DND-41 (cell line): ENCODE data around the gene CPNE1.

ENCODE experiments used
- ATAC-seq: fragments of 200-7000 bp; cut with Tn5 transposase; 3 replicates; pipeline ENCODE4 v1.9.1; 2021; ENCODE audit warnings: low read depth; ENCODE audit not compliant: insufficient read depth
- DNase-seq: peaks from one replicate; pipeline ENCODE4 v3.0.0-alpha.2; 2020
- H2AFZ ChIP-seq: 2 replicates; pipeline ENCODE4 v1.6.0; 2012; ENCODE audit warnings: low read depth, low read length
- H3K27ac ChIP-seq: 2 replicates; pipeline ENCODE4 v1.5.1; 2012; ENCODE audit warnings: low read length, inconsistent platforms
- H3K27me3 ChIP-seq: fragments of 200-600 bp; sonication (generic); 2 replicates; pipeline ENCODE4 v1.6.0; 2012; ENCODE audit warnings: low read length, mild to moderate bottlenecking, inconsistent platforms; ENCODE audit not compliant: insufficient read depth, poor library complexity
- H3K36me3 ChIP-seq: 2 replicates; pipeline ENCODE4 v1.5.1; 2012; ENCODE audit warnings: low read length, inconsistent platforms; ENCODE audit not compliant: insufficient read depth
- H3K4me1 ChIP-seq: 2 replicates; pipeline ENCODE4 v1.5.1; 2012; ENCODE audit warnings: mild to moderate bottlenecking, low read length; ENCODE audit not compliant: insufficient read depth
- H3K4me2 ChIP-seq: 2 replicates; pipeline ENCODE4 v1.6.0; 2012; ENCODE audit warnings: mild to moderate bottlenecking, moderate library complexity, low read length, inconsistent platforms; ENCODE audit not compliant: insufficient read depth
- H3K4me3 ChIP-seq, 2 experiments: fragments of 200-600 bp in 1 of 2; shearing (Covaris generic) in 1 of 2; 2 replicates each; pipeline ENCODE4 v1.5.1; 2012 to 2016; ENCODE audit warnings: inconsistent platforms in 2 of 2, low read length in 2 of 2, mild to moderate bottlenecking in 2 of 2, low read depth in 1 of 2, moderate library complexity in 1 of 2
- H3K79me2 ChIP-seq: 2 replicates; pipeline ENCODE4 v1.6.0; 2012; ENCODE audit warnings: low read length, inconsistent platforms; ENCODE audit not compliant: insufficient read depth
- H3K9ac ChIP-seq: 2 replicates; pipeline ENCODE4 v1.6.0; 2012; ENCODE audit warnings: low read depth, mild to moderate bottlenecking, inconsistent platforms, low read length, moderate library complexity
- H3K9me3 ChIP-seq: 2 replicates; pipeline ENCODE4 v1.5.1; 2012; ENCODE audit warnings: low read length, moderate library complexity, mild to moderate bottlenecking, inconsistent platforms; ENCODE audit not compliant: insufficient read depth, severe bottlenecking
- H4K20me1 ChIP-seq: 2 replicates; pipeline ENCODE4 v1.6.0; 2012; ENCODE audit warnings: low read length; ENCODE audit not compliant: insufficient read depth
- CTCF ChIP-seq: IDR thresholded peaks from 2 replicates; pipeline ENCODE4 v1.5.1; 2012; ENCODE audit warnings: borderline replicate concordance, low read length, moderate library complexity, mild to moderate bottlenecking; ENCODE audit not compliant: poor library complexity, severe bottlenecking; ENCODE audit errors: extremely low read depth
- EZH2 ChIP-seq: IDR thresholded peaks from 3 replicates; pipeline ENCODE4 v1.6.1; 2012; ENCODE audit warnings: borderline replicate concordance, low read depth, mild to moderate bottlenecking, moderate library complexity, low read length, inconsistent platforms; ENCODE audit not compliant: severe bottlenecking

Gene CPNE1

DNA sequence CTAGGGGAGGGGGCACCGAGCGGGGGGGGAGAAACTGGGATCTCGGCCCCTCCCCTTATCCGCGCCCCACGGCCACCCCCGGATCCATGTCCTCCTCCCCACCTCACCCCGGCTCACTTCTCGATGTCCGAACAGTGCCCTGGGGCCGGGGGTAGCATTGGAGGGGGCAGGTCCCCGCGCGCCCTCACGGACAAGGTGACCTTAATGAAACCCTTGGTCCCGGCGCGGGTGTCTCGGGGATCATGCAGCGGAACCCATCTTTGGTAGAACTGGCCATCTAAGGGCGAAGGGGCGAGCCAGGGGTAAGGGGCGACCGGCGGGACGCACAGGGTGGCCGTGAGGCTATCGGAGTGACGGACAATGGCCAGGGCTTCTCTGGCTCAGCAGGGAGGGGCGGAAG is 62.7 kb downstream of the CPNE1 start:
- TF ChIP-seq EZH2: no peak
- TF ChIP-seq CTCF: no peak
- Histone ChIP-seq H3K9ac (no peak overlapping the region), H3K4me3 (no peak overlapping the region), H3K4me1 (no peaks in the 10 kb centered on the region), H3K27me3 (no peaks in the 10 kb centered on the region), H3K4me2 (no peak overlapping the region), H3K79me2 (no peaks in the 10 kb centered on the region), H3K9me3 (no peaks in the 10 kb centered on the region), H4K20me1 (no peaks in the 10 kb centered on the region; the same call in 1 of the 2 replicates), H3K36me3 (no peaks in the 10 kb centered on the region), H3K27ac (no peak overlapping the region), H2AFZ (no peak overlapping the region)
- no peak for DNase-seq
- ATAC-seq: no peak

DNA sequence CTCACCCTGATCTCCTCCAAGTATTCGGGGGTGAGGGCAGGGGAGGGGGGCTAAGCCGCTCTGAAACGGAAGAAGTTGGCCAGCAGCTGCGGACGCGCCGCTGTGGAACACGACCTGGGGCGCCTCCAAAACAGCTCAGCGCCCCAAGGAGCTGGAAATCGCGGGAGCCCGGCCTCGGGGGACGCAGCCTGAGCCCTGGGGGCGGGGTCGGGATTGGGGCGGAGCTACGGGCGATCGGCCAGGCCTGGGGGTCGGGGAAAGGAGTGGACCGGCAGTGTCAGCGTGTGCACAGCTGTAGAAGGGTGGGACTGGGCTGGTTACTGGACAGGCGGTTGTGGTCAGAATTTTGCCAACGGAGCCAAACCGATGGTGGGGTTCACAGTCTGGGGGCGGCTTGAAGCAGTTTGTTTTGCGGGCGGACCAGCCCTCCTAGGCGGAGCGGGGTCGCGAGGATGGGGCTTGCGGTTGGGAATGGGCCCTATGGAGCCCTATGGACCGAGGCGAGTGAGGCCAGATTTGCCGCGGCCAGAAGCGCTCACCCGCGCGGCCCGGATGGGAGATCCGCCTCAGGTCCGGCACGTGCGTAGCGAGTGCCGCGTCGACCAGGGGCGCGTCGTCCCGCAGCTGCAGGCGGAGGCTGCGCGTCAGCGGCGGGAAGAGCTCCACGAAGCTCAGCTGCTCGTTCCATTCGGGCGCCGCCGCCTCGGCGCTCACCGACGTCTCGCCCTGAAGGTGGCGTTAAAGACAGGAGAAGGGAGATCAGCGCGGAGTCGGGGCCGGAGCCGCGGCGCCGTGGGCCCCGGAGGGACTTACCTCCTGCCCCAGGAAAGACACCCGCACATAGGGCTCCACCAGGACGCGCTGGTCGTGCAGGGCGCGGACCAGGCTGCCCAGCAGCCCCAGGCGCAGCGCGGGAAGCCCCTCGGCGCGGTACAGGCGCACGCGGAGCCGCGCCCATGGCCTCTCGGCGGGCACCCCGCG is 63.4 kb downstream of the CPNE1 start:
- H3K27ac ChIP-seq: no peak overlapping the region
- H3K9me3 ChIP-seq: no peaks in the 10 kb centered on the region
- TF ChIP-seq EZH2 (no peak), CTCF (no peak)
- H2AFZ ChIP-seq: no peak overlapping the region
- no peak overlapping the region for H3K9ac ChIP-seq
- H4K20me1 ChIP-seq: no peaks in the 10 kb centered on the region; the same call in 1 of the 2 replicates
- H3K4me2 ChIP-seq: no peak overlapping the region
- DNase-seq: no peak
- H3K79me2 ChIP-seq: no peaks in the 10 kb centered on the region
- H3K36me3 ChIP-seq: no peaks in the 10 kb centered on the region
- H3K4me1 ChIP-seq: no peaks in the 10 kb centered on the region
- no peaks in the 10 kb centered on the region for H3K27me3 ChIP-seq
- H3K4me3 ChIP-seq: no peak overlapping the region
- ATAC-seq: no peak

DNA sequence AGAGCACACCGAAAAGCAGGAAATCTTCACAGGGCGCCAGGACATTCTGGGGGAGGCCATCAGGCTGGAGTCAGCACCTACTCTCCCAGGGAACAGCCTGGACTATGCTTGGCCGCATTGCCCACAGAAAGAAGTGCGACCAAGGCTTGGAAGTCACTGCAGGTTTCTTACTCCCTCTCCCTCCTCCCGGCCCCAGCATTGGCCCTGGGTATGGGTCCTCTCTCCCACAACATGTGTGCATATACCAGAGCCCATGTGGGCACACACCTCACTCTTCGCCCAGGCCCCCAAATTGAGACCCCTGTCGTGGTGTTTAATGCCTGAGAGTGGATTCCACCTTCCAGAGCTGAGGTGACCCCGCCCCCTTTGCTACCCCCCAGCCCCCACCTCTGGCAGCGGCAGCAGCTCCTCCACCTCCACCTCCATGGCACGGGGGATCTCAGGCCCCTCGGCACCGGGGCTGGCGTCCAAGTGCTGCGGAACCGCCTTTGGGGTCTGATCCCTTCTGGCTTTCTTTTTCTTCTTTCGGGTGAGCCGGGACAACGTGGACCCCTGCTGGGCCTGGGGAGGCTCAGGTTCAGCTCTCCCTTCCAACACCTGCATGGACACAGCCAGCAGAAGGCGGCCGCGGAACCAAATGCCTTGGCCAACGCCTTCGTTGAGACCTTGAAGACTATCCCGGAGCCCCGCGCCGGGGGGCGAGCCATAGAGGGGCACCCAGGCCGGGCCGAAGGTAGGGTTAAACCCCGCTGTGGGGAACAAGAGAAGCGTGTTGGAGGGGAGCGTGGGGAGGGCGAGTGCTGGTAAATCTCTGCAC is 64.3 kb downstream of the CPNE1 start:
- H3K79me2 ChIP-seq: no peaks in the 10 kb centered on the region
- H3K9me3 ChIP-seq: no peaks in the 10 kb centered on the region
- H3K27me3 ChIP-seq: no peaks in the 10 kb centered on the region
- H3K4me1 ChIP-seq: no peaks in the 10 kb centered on the region
- ATAC-seq: no peak
- H3K36me3 ChIP-seq: no peaks in the 10 kb centered on the region
- no peak overlapping the region for H2AFZ ChIP-seq
- H4K20me1 ChIP-seq: no peaks in the 10 kb centered on the region; the same call in 1 of the 2 replicates
- DNase-seq: no peak
- H3K4me2 ChIP-seq: no peak overlapping the region
- TF ChIP-seq EZH2: no peak
- no peak for TF ChIP-seq CTCF
- no peak overlapping the region for H3K9ac ChIP-seq
- no peak overlapping the region for H3K4me3 ChIP-seq
- H3K27ac ChIP-seq: no peak overlapping the region
